ENCODE measurements around the gene UCHL3. TPM values are rescaled to one million over a fixed set of nuclear protein-coding genes. Genes with fewer than 3 reads are reported as not detected.
"Not testable (repeated sequence)": the region's sequence is repeated elsewhere in the genome, so short reads cannot be mapped to it uniquely, and the experiment has no call there.

UCHL3 gene
- polyA plus RNA-seq, 1 donor from 2014 or later = 47.1 TPM

DNA sequence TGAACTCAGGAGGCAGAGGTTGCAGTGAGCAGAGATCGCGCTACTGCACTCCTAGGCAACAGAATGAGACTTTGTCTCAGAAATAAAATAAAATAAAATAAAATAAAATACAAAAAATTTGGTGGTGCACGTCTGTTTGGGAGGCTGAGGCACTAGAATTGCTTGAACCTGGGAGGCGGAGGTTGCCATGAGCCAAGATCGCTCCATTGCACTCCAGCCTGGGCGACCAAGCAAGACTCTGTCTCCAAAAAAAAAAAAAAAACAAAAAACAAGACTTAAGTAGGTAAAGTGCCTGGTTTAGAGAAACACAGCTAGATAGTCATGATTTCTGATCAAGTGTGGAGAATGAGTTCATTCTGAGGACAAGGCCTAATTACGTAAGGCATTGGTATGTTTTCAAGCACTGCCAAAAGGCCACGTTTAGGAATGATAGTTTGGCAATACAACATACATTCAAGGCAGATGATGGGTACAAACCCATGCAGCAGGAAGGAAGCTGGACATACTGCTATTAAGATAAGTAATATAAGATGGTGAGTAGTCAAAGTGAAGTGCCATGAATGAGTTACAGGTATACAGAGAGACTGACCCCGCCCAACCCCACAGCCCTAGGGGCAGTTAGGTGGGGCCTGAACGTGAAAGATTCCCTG is 4.8 kb upstream of the UCHL3 start:
- H3K4me2 ChIP-seq (ENCODE audit: low read length) = no peak overlapping the region
- H3K4me3 ChIP-seq (ENCODE audit: low read length) = no peak overlapping the region
- H3K9me2 ChIP-seq (ENCODE audit: insufficient read depth, low read length) = no peaks in the 10 kb centered on the region
- no peaks in the 10 kb centered on the region for H3K79me2 ChIP-seq (replicated peaks; ENCODE audit: insufficient read depth, low read length)
- H3K36me3 ChIP-seq (ENCODE audit: insufficient read depth, low read length) = no peaks in the 10 kb centered on the region
- H3K9ac ChIP-seq (ENCODE audit: low read length) = no peak overlapping the region
- H3K9me3 ChIP-seq (ENCODE audit: low read length) = no peaks in the 10 kb centered on the region
- no peak overlapping the region for H2AFZ ChIP-seq (ENCODE audit: low read depth, low read length)
- no peak for TF ChIP-seq SMC3 (conservative IDR thresholded peaks at IDR 0.05; ENCODE audit: poor library complexity)
- no peak for TF ChIP-seq MXI1 (conservative IDR thresholded peaks at IDR 0.05; ENCODE audit: poor library complexity, severe bottlenecking)
- TF ChIP-seq POLR2AphosphoS5 (IDR thresholded peaks at IDR 0.05) = no peak
- no peak for TF ChIP-seq TAF1 (IDR thresholded peaks at IDR 0.05; ENCODE audit: low read depth)
- TF ChIP-seq, protein P1, sequence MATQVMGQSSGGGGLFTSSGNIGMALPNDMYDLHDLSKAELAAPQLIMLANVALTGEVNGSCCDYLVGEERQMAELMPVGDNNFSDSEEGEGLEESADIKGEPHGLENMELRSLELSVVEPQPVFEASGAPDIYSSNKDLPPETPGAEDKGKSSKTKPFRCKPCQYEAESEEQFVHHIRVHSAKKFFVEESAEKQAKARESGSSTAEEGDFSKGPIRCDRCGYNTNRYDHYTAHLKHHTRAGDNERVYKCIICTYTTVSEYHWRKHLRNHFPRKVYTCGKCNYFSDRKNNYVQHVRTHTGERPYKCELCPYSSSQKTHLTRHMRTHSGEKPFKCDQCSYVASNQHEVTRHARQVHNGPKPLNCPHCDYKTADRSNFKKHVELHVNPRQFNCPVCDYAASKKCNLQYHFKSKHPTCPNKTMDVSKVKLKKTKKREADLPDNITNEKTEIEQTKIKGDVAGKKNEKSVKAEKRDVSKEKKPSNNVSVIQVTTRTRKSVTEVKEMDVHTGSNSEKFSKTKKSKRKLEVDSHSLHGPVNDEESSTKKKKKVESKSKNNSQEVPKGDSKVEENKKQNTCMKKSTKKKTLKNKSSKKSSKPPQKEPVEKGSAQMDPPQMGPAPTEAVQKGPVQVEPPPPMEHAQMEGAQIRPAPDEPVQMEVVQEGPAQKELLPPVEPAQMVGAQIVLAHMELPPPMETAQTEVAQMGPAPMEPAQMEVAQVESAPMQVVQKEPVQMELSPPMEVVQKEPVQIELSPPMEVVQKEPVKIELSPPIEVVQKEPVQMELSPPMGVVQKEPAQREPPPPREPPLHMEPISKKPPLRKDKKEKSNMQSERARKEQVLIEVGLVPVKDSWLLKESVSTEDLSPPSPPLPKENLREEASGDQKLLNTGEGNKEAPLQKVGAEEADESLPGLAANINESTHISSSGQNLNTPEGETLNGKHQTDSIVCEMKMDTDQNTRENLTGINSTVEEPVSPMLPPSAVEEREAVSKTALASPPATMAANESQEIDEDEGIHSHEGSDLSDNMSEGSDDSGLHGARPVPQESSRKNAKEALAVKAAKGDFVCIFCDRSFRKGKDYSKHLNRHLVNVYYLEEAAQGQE (IDR thresholded peaks at IDR 0.05; ENCODE audit: borderline replicate concordance) = no peak
- TF ChIP-seq, protein P2, sequence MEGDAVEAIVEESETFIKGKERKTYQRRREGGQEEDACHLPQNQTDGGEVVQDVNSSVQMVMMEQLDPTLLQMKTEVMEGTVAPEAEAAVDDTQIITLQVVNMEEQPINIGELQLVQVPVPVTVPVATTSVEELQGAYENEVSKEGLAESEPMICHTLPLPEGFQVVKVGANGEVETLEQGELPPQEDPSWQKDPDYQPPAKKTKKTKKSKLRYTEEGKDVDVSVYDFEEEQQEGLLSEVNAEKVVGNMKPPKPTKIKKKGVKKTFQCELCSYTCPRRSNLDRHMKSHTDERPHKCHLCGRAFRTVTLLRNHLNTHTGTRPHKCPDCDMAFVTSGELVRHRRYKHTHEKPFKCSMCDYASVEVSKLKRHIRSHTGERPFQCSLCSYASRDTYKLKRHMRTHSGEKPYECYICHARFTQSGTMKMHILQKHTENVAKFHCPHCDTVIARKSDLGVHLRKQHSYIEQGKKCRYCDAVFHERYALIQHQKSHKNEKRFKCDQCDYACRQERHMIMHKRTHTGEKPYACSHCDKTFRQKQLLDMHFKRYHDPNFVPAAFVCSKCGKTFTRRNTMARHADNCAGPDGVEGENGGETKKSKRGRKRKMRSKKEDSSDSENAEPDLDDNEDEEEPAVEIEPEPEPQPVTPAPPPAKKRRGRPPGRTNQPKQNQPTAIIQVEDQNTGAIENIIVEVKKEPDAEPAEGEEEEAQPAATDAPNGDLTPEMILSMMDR (IDR thresholded peaks at IDR 0.05; ENCODE audit: poor library complexity, severe bottlenecking) = no peak
- no peak for TF ChIP-seq RAD21 (conservative IDR thresholded peaks at IDR 0.05)
- no peak for TF ChIP-seq EP300 (conservative IDR thresholded peaks at IDR 0.05; ENCODE audit: poor library complexity, severe bottlenecking)
- no peak for TF ChIP-seq EZH2 (IDR thresholded peaks at IDR 0.05; ENCODE audit: borderline replicate concordance, insufficient read depth, low read length, poor library complexity, severe bottlenecking)
- no peaks in the 10 kb centered on the region for H3K27me3 ChIP-seq (ENCODE audit: insufficient read depth, low read depth, low read length)
- no peaks in the 10 kb centered on the region for H4K20me1 ChIP-seq (ENCODE audit: insufficient read depth)
- no peaks in the 10 kb centered on the region for H3F3A ChIP-seq (ENCODE audit: insufficient read depth, low read length, poor library complexity, severe bottlenecking)
- no peak overlapping the region for H3K27ac ChIP-seq (ENCODE audit: low read length)

DNA sequence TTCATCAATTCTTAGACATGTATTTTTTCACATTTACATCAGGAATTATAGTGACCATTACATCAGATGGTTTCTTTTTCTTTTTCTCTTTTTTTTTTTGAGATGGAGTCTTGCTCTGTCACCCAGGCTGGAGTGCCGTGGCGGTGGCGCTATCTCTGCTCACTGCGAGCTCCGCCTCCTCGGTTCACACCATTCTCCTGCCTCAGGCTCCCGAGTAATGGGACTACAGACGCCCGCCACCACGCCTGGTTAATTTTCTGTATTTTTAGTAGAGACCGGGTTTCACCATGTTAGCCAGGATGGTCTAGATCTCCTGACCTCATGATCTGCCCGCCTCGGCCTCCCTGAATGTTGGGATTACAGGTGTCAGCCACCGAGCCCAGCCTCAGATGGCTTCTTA is 4.2 kb upstream of the UCHL3 start:
- not testable (repeated sequence) for H4K20me1 ChIP-seq (ENCODE audit: insufficient read depth); H3K27me3 ChIP-seq (ENCODE audit: insufficient read depth, low read depth, low read length); H2AFZ ChIP-seq (ENCODE audit: low read depth, low read length); H3K4me3 ChIP-seq (ENCODE audit: low read length); H3K9me3 ChIP-seq (ENCODE audit: low read length); H3K4me2 ChIP-seq (ENCODE audit: low read length); H3K36me3 ChIP-seq (ENCODE audit: insufficient read depth, low read length); H3K9ac ChIP-seq (ENCODE audit: low read length); H3K79me2 ChIP-seq (replicated peaks; ENCODE audit: insufficient read depth, low read length); H3K27ac ChIP-seq (ENCODE audit: low read length); H3K9me2 ChIP-seq (ENCODE audit: insufficient read depth, low read length); H3F3A ChIP-seq (ENCODE audit: insufficient read depth, low read length, poor library complexity, severe bottlenecking)

DNA sequence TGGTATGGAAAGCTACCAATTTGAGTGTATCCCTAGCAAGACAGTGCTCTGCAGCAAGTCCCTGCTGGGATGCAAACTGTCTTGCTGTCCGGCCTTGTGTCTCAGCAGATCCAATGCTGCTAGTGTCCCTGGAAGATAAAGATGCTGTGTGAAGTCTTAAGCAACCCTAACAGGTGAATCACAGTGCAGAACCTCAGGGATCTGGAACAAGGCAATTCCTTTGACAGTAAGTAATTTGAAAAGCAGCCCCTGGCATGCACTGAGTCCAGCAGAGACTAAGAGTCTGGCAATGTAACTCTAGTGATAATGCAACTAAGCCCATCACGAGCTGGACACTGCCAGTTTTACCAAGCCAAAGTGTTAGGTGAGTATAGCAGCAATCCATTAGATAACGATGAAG is 1.7 kb upstream of the UCHL3 start:
- H3F3A ChIP-seq (ENCODE audit: insufficient read depth, low read length, poor library complexity, severe bottlenecking) = no peaks in the 10 kb centered on the region
- H3K27me3 ChIP-seq (ENCODE audit: insufficient read depth, low read depth, low read length) = no peaks in the 10 kb centered on the region
- H3K27ac ChIP-seq (ENCODE audit: low read length) = no peak overlapping the region
- H3K9me3 ChIP-seq (ENCODE audit: low read length) = no peaks in the 10 kb centered on the region
- no peak overlapping the region for H3K9ac ChIP-seq (ENCODE audit: low read length)
- H3K36me3 ChIP-seq (ENCODE audit: insufficient read depth, low read length) = no peaks in the 10 kb centered on the region
- H4K20me1 ChIP-seq (ENCODE audit: insufficient read depth) = no peaks in the 10 kb centered on the region
- no peak overlapping the region for H3K4me3 ChIP-seq (ENCODE audit: low read length)
- H2AFZ ChIP-seq (ENCODE audit: low read depth, low read length) = no peak overlapping the region
- no peaks in the 10 kb centered on the region for H3K9me2 ChIP-seq (ENCODE audit: insufficient read depth, low read length)
- H3K4me2 ChIP-seq (ENCODE audit: low read length) = no peak overlapping the region
- no peak for TF ChIP-seq TAF1 (IDR thresholded peaks at IDR 0.05; ENCODE audit: low read depth)
- no peak for TF ChIP-seq RAD21 (conservative IDR thresholded peaks at IDR 0.05)
- no peak for TF ChIP-seq EP300 (conservative IDR thresholded peaks at IDR 0.05; ENCODE audit: poor library complexity, severe bottlenecking)
- TF ChIP-seq EZH2 (IDR thresholded peaks at IDR 0.05; ENCODE audit: borderline replicate concordance, insufficient read depth, low read length, poor library complexity, severe bottlenecking) = no peak
- no peak for TF ChIP-seq MXI1 (conservative IDR thresholded peaks at IDR 0.05; ENCODE audit: poor library complexity, severe bottlenecking)
- no peak for TF ChIP-seq POLR2AphosphoS5 (IDR thresholded peaks at IDR 0.05)
- TF ChIP-seq, protein P1 (IDR thresholded peaks at IDR 0.05; ENCODE audit: borderline replicate concordance) = no peak
- TF ChIP-seq, protein P2 (IDR thresholded peaks at IDR 0.05; ENCODE audit: poor library complexity, severe bottlenecking) = no peak
- no peak for TF ChIP-seq SMC3 (conservative IDR thresholded peaks at IDR 0.05; ENCODE audit: poor library complexity)
- peaks cover 8% of the 10 kb centered on the region for H3K79me2 ChIP-seq (replicated peaks; ENCODE audit: insufficient read depth, low read length)
